IgD-negative memory B cell (primary cell): ENCODE results near the gene SLC30A10. TPM values are rescaled to one million over a fixed set of nuclear protein-coding genes. Genes with fewer than 3 reads are reported as not detected.
"Not testable (repeated sequence)": the region's sequence is repeated elsewhere in the genome, so short reads cannot be mapped to it uniquely, and the experiment has no call there.

Experiments used
- H3K27ac Mint-ChIP-seq, 3 donors: one replicate each; pipeline ENCODE4 v1.8.0; 2020 to 2022; ENCODE audit warnings: mild to moderate bottlenecking in 3 of 3, mixed read lengths in 3 of 3, moderate library complexity in 1 of 3
- H3K27me3 Mint-ChIP-seq: one replicate; pipeline ENCODE4 v1.8.0; 2021; ENCODE audit warnings: mixed read lengths
- H3K36me3 Mint-ChIP-seq: one replicate; pipeline ENCODE4 v1.8.0; 2020; ENCODE audit warnings: mild to moderate bottlenecking, mixed read lengths
- H3K4me1 Mint-ChIP-seq, 3 donors: one replicate each; pipeline ENCODE4 v1.8.0; 2020 to 2022; ENCODE audit warnings: mixed read lengths in 3 of 3, mild to moderate bottlenecking in 1 of 3
- H3K4me3 Mint-ChIP-seq, 4 donors: one replicate each; pipeline ENCODE4 v1.8.0; 2020 to 2022; ENCODE audit warnings: mild to moderate bottlenecking in 4 of 4, mixed read lengths in 4 of 4, moderate library complexity in 3 of 4
- H3K9me3 Mint-ChIP-seq, 3 donors: one replicate each; pipeline ENCODE4 v1.8.0; 2020 to 2021; ENCODE audit warnings: mixed read lengths in 3 of 3, mild to moderate bottlenecking in 1 of 3
- polyA plus RNA-seq: library from polyadenylated mRNA; unstranded; fragments of 300-500 nt; fragmentation: Illumina TruSeq; gene quantifications from one replicate; pipeline ENCODE4 v1.2.3, GENCODE V29; 2021

Gene SLC30A10
- not detected for polyA plus RNA-seq

GRCh38 chr1:219927956-219928790 is at the start of gene SLC30A10:
TSS of gene SLC30A10 (minus strand) at chr1:219928557. CDS start at chr1:219928440, 117 bp downstream.
- no peak within 1 kb of the TSS for H3K27ac Mint-ChIP-seq
- H3K9me3 Mint-ChIP-seq: peaks cover 0 to 2% (median 0%) of the 10 kb centered on the region in 3 donors
- H3K27me3 Mint-ChIP-seq: peaks cover 27% of the 10 kb centered on the region
- H3K36me3 Mint-ChIP-seq: no peaks in the 10 kb centered on the region
- H3K4me1 Mint-ChIP-seq: peaks cover 0 to 5% (median 3%) of the 10 kb centered on the region in 3 donors
- H3K4me3 Mint-ChIP-seq: peak within 1 kb of the TSS; percentile 68 to 87 (median 80)

DNA sequence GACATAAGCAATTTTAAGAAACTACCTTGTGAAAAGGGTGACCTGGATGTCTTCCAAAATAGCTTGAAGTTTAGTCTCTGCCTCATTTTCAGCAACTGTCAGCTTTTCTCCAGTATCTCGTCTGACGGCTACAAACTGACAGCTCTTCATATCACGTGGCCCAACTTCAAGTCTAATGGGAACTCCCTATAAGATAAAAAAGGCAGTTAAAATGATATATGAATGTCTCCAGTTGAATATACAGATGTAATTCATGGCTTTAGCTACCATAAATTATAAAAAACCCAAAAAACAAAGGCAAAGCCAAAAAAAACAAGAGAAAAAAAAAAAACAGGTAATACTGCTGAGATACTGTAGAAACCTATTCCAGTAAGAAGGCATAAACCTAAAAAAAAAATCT is 44.9 kb upstream of the SLC30A10 start:
- Mint-ChIP-seq H3K4me1 (peaks cover 0 to 3% (median 0%) of the 10 kb centered on the region in 3 donors), H3K27ac (peak overlapping the region in 2 of 3 donors; percentile 6 to 61), H3K27me3 (no peaks in the 10 kb centered on the region), H3K9me3 (no peaks in the 10 kb centered on the region), H3K4me3 (no peak overlapping the region), H3K36me3 (peaks cover 11% of the 10 kb centered on the region)

DNA sequence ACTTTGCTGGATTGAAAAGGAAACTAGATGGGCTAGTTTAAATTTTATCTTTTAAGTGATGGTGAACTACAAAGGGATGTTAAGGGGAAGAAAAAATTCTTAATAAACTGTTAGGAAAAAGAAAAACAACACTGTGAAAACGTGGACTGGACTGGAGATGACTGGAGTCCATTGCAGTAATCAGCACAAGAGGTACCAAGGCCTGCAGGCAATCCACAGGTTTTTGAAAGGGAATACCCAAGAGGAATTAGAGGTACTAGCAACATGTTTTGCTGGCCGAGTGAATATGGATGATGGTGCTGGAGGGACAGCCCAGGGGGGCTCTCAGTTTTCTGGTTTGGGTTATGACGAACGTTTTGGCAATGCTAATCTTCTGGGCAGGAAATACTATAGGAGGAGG is 39.0 kb upstream of the SLC30A10 start:
- Mint-ChIP-seq H3K9me3 (no peaks in the 10 kb centered on the region), H3K27ac (no peak overlapping the region), H3K4me1 (peaks cover 0 to 3% (median 0%) of the 10 kb centered on the region in 3 donors), H3K4me3 (no peak overlapping the region), H3K36me3 (peaks cover 15% of the 10 kb centered on the region), H3K27me3 (no peaks in the 10 kb centered on the region)

GRCh38 chr1:219966071-219966349 is 37.7 kb upstream of the SLC30A10 start:
- H3K36me3 Mint-ChIP-seq: peaks cover 16% of the 10 kb centered on the region
- H3K27me3 Mint-ChIP-seq: no peaks in the 10 kb centered on the region
- H3K27ac Mint-ChIP-seq: no peak overlapping the region
- H3K4me1 Mint-ChIP-seq: peaks cover 0 to 5% (median 0%) of the 10 kb centered on the region in 3 donors
- H3K4me3 Mint-ChIP-seq: no peak overlapping the region
- H3K9me3 Mint-ChIP-seq: no peaks in the 10 kb centered on the region

DNA sequence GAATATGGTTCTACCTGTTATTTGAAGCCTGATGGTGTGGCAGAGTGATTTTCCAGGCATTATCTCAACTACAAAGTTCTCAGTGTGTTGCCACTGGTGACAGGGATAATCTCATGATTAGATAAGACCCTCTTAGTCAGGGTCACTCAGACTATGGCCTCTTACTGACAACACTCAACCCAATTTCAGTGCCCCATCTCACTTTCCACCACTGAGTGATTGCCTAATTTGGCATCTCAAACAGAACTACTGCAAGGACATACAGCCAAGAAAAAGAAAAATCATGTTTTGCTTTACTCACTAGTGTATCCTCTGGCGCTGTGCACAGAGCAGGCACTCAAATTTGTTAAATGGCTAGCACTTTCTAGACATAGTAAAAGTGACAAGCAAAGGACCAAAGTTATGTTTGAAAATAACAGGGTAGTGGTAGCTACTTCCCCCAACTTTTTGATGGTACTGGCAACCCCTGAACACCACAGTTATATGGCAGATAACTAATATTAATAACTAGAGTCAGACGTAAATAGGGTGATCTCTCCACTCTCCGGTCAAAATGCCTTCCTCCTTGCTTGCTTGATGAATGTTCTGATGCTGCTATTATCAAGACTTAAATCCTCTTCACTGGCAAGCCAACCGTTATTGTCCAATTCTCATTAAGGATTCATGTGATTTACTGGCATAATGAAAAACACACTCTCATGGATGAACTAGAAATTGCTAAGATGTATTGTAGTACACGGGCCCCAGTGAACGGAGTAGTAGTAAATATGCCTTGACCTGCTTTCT is 37.1 kb upstream of the SLC30A10 start:
- peaks cover 14% of the 10 kb centered on the region for H3K36me3 Mint-ChIP-seq
- peaks cover 0 to 3% (median 0%) of the 10 kb centered on the region in 3 donors for H3K4me1 Mint-ChIP-seq
- H3K27ac Mint-ChIP-seq: no peak overlapping the region
- no peaks in the 10 kb centered on the region for H3K9me3 Mint-ChIP-seq
- no peak overlapping the region for H3K4me3 Mint-ChIP-seq
- H3K27me3 Mint-ChIP-seq: no peaks in the 10 kb centered on the region

DNA sequence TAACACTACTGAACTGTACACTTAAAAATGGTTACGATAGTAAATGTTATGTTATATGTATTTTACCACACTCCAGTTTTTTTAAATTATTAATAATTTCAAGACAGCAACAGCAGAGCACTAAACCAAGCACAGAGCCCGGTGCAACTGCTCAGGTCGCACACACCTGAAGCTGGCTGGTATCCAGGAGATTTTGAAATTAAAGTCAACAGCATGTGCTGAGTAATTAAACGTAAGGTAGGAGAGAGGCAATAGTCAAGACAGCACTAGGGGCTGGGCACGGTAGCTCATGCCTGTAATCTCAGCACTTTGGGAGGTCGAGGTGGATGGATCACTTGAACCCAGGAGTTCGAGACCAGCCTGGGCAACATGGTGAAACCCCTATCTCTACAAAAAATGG is 35.1 kb upstream of the SLC30A10 start:
- peaks cover 0 to 3% (median 0%) of the 10 kb centered on the region in 3 donors for H3K4me1 Mint-ChIP-seq
- no peak overlapping the region for H3K27ac Mint-ChIP-seq
- H3K4me3 Mint-ChIP-seq: no peak overlapping the region
- no peaks in the 10 kb centered on the region for H3K9me3 Mint-ChIP-seq
- H3K27me3 Mint-ChIP-seq: no peaks in the 10 kb centered on the region
- peaks cover 10% of the 10 kb centered on the region for H3K36me3 Mint-ChIP-seq

DNA sequence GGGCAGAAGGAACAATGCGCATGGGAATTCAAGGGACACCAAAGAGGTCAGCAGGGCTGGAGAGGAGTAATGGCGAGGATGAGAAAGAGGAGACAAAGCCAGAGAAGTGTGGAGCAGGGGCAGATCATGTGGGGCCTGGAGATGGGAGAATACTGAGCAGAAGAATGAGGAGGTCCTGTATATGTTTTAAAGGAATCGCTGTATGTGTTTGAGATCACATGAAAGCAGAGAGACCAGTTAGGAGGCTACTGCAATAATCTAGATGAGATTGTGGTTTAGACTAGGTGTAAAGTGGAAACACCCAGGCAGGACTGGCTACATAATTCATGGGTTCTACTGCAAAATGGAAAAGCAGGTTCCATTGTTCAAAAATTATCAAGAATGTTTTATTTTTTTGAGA is 33.3 kb upstream of the SLC30A10 start:
- peaks cover 0 to 2% (median 0%) of the 10 kb centered on the region in 3 donors for H3K4me1 Mint-ChIP-seq
- H3K9me3 Mint-ChIP-seq: no peaks in the 10 kb centered on the region
- peaks cover 2% of the 10 kb centered on the region for H3K36me3 Mint-ChIP-seq
- no peak overlapping the region for H3K27ac Mint-ChIP-seq
- H3K4me3 Mint-ChIP-seq: no peak overlapping the region
- H3K27me3 Mint-ChIP-seq: no peaks in the 10 kb centered on the region

DNA sequence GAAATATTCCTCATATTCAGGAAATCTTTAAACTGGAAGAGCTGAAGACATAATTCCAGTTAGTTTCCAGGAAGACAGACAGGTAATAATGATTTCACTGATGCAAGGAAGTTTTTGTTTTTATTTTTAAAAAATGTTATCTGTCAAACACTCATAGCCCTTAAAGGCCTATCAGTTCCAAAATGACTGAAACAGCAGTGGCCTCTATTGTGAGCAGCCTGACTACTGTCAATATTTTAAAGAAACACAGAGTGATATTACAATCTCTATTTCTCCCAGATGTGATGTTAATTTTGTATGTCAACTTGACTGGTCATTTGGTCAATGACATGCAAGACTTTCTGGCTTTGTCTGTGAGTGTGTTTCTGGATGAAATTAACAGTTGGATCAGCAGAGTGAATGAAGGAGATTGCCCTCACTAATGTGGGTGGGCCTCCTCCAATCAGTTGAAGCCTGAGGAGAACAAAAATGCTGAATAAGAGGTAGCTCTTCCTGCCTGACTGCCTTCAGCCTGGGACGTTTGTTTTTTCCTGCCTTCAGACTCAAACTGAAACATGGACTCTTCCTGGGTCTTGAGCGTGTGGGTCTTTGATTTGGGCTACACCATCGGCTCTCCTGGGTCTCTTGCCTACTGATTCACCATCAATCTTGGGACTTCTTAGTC is 31.3 kb upstream of the SLC30A10 start:
- H3K36me3 Mint-ChIP-seq: peaks cover 2% of the 10 kb centered on the region

GRCh38 chr1:219958875-219959417 is 30.6 kb upstream of the SLC30A10 start:
- H3K4me3 Mint-ChIP-seq: no peak overlapping the region
- H3K27ac Mint-ChIP-seq: no peak overlapping the region
- H3K4me1 Mint-ChIP-seq: peaks cover 0 to 2% (median 0%) of the 10 kb centered on the region in 3 donors
- no peaks in the 10 kb centered on the region for H3K9me3 Mint-ChIP-seq
- peaks cover 2% of the 10 kb centered on the region for H3K36me3 Mint-ChIP-seq
- no peaks in the 10 kb centered on the region for H3K27me3 Mint-ChIP-seq

More for the DNA sequence above, 31.3 kb upstream of the SLC30A10 start:
- no peaks in the 10 kb centered on the region for H3K27me3 Mint-ChIP-seq
- H3K4me3 Mint-ChIP-seq: no peak overlapping the region
- no peak overlapping the region for H3K27ac Mint-ChIP-seq
- peaks cover 0 to 2% (median 0%) of the 10 kb centered on the region in 3 donors for H3K4me1 Mint-ChIP-seq
- H3K9me3 Mint-ChIP-seq: no peaks in the 10 kb centered on the region

- Mint-ChIP-seq H3K27me3 (no peaks in the 10 kb centered on the region), H3K9me3 (no peaks in the 10 kb centered on the region), H3K36me3 (no peaks in the 10 kb centered on the region), H3K4me1 (no peaks in the 10 kb centered on the region), H3K4me3 (no peak overlapping the region), H3K27ac (no peak overlapping the region)
Measured at GRCh38 chr1:219954736-219955421, 26.5 kb upstream of the SLC30A10 start.

GRCh38 chr1:219954052-219954451 is 25.7 kb upstream of the SLC30A10 start:
- no peaks in the 10 kb centered on the region for H3K4me1 Mint-ChIP-seq
- H3K9me3 Mint-ChIP-seq: no peaks in the 10 kb centered on the region
- H3K27ac Mint-ChIP-seq: no peak overlapping the region
- H3K27me3 Mint-ChIP-seq: no peaks in the 10 kb centered on the region
- no peaks in the 10 kb centered on the region for H3K36me3 Mint-ChIP-seq
- H3K4me3 Mint-ChIP-seq: no peak overlapping the region

- no peak overlapping the region for H3K27ac Mint-ChIP-seq
- H3K36me3 Mint-ChIP-seq: no peaks in the 10 kb centered on the region
- no peak overlapping the region for H3K4me3 Mint-ChIP-seq
- H3K9me3 Mint-ChIP-seq: no peaks in the 10 kb centered on the region
- H3K27me3 Mint-ChIP-seq: no peaks in the 10 kb centered on the region
- no peaks in the 10 kb centered on the region for H3K4me1 Mint-ChIP-seq
Measured at GRCh38 chr1:219952361-219952760, 24.0 kb upstream of the SLC30A10 start.

GRCh38 chr1:219949227-219949626 is 20.9 kb upstream of the SLC30A10 start:
- not testable (repeated sequence) for H3K36me3 Mint-ChIP-seq, H3K4me3 Mint-ChIP-seq, H3K4me1 Mint-ChIP-seq, H3K27me3 Mint-ChIP-seq, H3K27ac Mint-ChIP-seq
- H3K9me3 Mint-ChIP-seq: peaks cover 0 to 10% (median 0%) of the 10 kb centered on the region in 3 donors

DNA sequence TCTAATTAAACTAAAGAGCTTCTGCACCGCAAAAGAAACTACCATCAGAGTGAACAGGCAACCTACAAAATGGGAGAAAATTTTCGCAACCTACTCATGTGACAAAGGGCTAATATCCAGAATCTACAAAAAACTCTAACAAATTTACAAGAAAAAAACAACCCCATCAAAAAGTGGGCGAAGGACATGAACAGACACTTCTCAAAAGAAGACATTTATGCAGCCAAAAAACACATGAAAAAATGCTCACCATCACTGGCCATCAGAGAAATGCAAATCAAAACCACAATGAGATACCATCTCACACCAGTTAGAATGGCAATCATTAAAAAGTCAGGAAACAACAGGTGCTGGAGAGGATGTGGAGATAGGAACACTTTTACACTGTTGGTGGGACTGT is 20.4 kb upstream of the SLC30A10 start:
- H3K36me3 Mint-ChIP-seq, H3K27ac Mint-ChIP-seq, H3K27me3 Mint-ChIP-seq, H3K4me1 Mint-ChIP-seq, H3K4me3 Mint-ChIP-seq: not testable (repeated sequence)
- H3K9me3 Mint-ChIP-seq: peaks cover 0 to 11% (median 0%) of the 10 kb centered on the region in 3 donors
